Ishikawa (cell line): Measurements from ENCODE around the gene TMC7.

ENCODE experiments used
- FOXM1 ChIP-seq: IDR thresholded peaks from 2 replicates; pipeline ENCODE4 v1.6.1; 2012; ENCODE audit warnings: low read depth, borderline replicate concordance
- TAF1 ChIP-seq: IDR thresholded peaks from 2 replicates; pipeline ENCODE4 v1.6.1; 2012; ENCODE audit warnings: low read depth, mild to moderate bottlenecking
- TCF12 ChIP-seq: IDR thresholded peaks from 2 replicates; pipeline ENCODE4 v1.6.1; 2012; ENCODE audit warnings: low read depth
- TEAD4 ChIP-seq: IDR thresholded peaks from 2 replicates; pipeline ENCODE4 v1.6.1; 2012
- TF ChIP-seq, protein P1 (sequence below): IDR thresholded peaks from 2 replicates; pipeline ENCODE4 v1.6.1; 2012; ENCODE audit warnings: low read depth, mild to moderate bottlenecking

DNA sequence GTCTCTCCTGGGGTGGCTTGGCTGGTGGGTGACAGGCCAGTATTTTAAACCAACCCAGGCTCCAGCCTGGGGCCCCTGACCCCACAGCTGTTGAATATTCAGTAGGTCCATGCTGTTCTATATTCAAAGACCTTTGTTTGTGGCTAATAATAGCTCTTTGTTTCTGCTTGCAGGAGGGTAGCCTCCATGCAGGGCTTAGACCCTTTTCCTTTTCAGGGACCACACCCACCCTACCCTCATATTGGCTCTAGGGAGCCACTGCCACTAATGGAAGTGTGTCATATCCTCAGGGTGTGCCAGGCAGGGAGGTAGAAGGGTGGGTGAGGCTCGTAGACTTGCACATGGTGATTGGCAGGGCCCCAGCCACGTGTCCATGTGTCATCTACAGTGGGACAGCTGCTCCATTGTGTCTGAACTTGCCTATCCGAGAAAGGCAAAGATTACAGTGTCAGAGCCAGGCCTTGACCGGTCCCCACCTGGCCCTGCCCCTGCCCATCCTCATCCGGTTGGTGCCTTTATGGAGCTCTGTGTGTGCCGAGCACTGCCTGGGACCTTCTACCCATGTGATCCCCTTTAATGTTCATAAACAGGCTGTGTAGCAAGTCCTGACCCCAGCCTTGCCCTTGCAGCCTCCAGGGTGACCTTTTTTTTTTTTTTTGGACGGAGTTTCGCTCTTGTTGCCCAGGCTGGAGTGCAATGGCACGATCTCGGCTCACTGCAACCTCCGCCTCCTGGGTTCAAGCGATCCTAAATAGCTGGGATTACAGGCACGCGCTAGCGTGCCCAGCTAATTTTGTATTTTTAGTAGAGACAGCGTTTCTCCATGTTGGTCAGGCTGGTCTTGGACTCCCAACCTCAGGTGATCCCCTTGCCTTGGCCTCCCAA lies 22.1 kb downstream of the TMC7 start:
- TF ChIP-seq, protein P1, sequence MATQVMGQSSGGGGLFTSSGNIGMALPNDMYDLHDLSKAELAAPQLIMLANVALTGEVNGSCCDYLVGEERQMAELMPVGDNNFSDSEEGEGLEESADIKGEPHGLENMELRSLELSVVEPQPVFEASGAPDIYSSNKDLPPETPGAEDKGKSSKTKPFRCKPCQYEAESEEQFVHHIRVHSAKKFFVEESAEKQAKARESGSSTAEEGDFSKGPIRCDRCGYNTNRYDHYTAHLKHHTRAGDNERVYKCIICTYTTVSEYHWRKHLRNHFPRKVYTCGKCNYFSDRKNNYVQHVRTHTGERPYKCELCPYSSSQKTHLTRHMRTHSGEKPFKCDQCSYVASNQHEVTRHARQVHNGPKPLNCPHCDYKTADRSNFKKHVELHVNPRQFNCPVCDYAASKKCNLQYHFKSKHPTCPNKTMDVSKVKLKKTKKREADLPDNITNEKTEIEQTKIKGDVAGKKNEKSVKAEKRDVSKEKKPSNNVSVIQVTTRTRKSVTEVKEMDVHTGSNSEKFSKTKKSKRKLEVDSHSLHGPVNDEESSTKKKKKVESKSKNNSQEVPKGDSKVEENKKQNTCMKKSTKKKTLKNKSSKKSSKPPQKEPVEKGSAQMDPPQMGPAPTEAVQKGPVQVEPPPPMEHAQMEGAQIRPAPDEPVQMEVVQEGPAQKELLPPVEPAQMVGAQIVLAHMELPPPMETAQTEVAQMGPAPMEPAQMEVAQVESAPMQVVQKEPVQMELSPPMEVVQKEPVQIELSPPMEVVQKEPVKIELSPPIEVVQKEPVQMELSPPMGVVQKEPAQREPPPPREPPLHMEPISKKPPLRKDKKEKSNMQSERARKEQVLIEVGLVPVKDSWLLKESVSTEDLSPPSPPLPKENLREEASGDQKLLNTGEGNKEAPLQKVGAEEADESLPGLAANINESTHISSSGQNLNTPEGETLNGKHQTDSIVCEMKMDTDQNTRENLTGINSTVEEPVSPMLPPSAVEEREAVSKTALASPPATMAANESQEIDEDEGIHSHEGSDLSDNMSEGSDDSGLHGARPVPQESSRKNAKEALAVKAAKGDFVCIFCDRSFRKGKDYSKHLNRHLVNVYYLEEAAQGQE = no peak
- TF ChIP-seq TAF1 (no peak), TCF12 (no peak), FOXM1 (no peak), TEAD4 (no peak)
